Stimulated activated naive CD8-positive, alpha-beta T cell treated with anti-CD3 and anti-CD28 coated beads, Interleukin-15, amount 100 ng/mL, for 72 hours (primary cell): ENCODE results near the gene CFAP74.

Experiments used
- ATAC-seq: fragments of 150-1000 bp; cut with Tn5 transposase; 2 replicates; pipeline ENCODE4 v1.10.0; 2021; ENCODE audit warnings: mild to moderate bottlenecking, moderate library complexity
- DNase-seq, 2 donors: peaks; one replicate each; pipeline ENCODE4 v3.0.0; 2021 to 2022
- H3K27ac Mint-ChIP-seq, 2 donors: one replicate each; pipeline ENCODE4 v1.8.0; 2022; ENCODE audit warnings: mild to moderate bottlenecking in 2 of 2, mixed read lengths in 2 of 2, moderate library complexity in 2 of 2
- H3K27me3 Mint-ChIP-seq: one replicate; pipeline ENCODE4 v1.8.0; 2022; ENCODE audit warnings: mixed read lengths
- H3K4me1 Mint-ChIP-seq: one replicate; pipeline ENCODE4 v1.8.0; 2022; ENCODE audit warnings: mild to moderate bottlenecking, mixed read lengths
- H3K4me3 Mint-ChIP-seq, 2 donors: one replicate each; pipeline ENCODE4 v1.8.0; 2022; ENCODE audit warnings: mild to moderate bottlenecking in 2 of 2, mixed read lengths in 2 of 2, moderate library complexity in 1 of 2
- H3K9me3 Mint-ChIP-seq, 2 donors: one replicate each; pipeline ENCODE4 v1.8.0; 2022; ENCODE audit warnings: mixed read lengths in 2 of 2

The CFAP74 gene

GRCh38 chr1:1907098-1907736, 96.4 kb downstream of the CFAP74 start:
- H3K27me3 Mint-ChIP-seq: no peaks in the 10 kb centered on the region
- peak overlapping the region in 1 of 2 donors; percentile 79 for H3K4me3 Mint-ChIP-seq
- peaks cover 36% of the 10 kb centered on the region for H3K4me1 Mint-ChIP-seq
- DNase-seq (no peak), ATAC-seq (no peak)
- H3K9me3 Mint-ChIP-seq: no peaks in the 10 kb centered on the region
- peak overlapping the region in 1 of 2 donors; percentile 63 for H3K27ac Mint-ChIP-seq

GRCh38 chr1:1906185-1907097, 97.1 kb downstream of the CFAP74 start:
- peak overlapping the region in 1 of 2 donors; percentile 57 for H3K27ac Mint-ChIP-seq
- no peaks in the 10 kb centered on the region for H3K27me3 Mint-ChIP-seq
- peak; percentile 46 for ATAC-seq
- DNase-seq: peak; percentile 58 to 74
- H3K9me3 Mint-ChIP-seq: no peaks in the 10 kb centered on the region
- H3K4me3 Mint-ChIP-seq: peak overlapping the region in 1 of 2 donors; percentile 24
- H3K4me1 Mint-ChIP-seq: peaks cover 36% of the 10 kb centered on the region

GRCh38 chr1:1903224-1903623, 100.4 kb downstream of the CFAP74 start:
- ATAC-seq (no peak), DNase-seq (no peak)
- Mint-ChIP-seq H3K9me3 (no peaks in the 10 kb centered on the region), H3K4me1 (peaks cover 35% of the 10 kb centered on the region), H3K4me3 (no peak overlapping the region), H3K27ac (no peak overlapping the region), H3K27me3 (no peaks in the 10 kb centered on the region)

GRCh38 chr1:1901641-1902294, 101.8 kb downstream of the CFAP74 start:
- Mint-ChIP-seq H3K27ac (peak overlapping the region in 1 of 2 donors; percentile 54), H3K9me3 (no peaks in the 10 kb centered on the region), H3K4me1 (peaks cover 27% of the 10 kb centered on the region), H3K4me3 (no peak overlapping the region), H3K27me3 (no peaks in the 10 kb centered on the region)
- DNase-seq (no peak), ATAC-seq (no peak)

GRCh38 chr1:1900883-1901640, 102.5 kb downstream of the CFAP74 start:
- no peak for ATAC-seq
- Mint-ChIP-seq H3K27ac (peak overlapping the region in 1 of 2 donors; percentile 30), H3K27me3 (no peaks in the 10 kb centered on the region), H3K9me3 (no peaks in the 10 kb centered on the region), H3K4me1 (peaks cover 21% of the 10 kb centered on the region), H3K4me3 (no peak overlapping the region)
- DNase-seq: no peak

- DNase-seq: no peak
Observed at GRCh38 chr1:1899967-1900327, 103.6 kb downstream of the CFAP74 start.

GRCh38 chr1:1899266-1899966, 104.2 kb downstream of the CFAP74 start:
- no peaks in the 10 kb centered on the region for H3K9me3 Mint-ChIP-seq
- DNase-seq (no peak), ATAC-seq (peak; percentile 58)
- peaks cover 36% of the 10 kb centered on the region for H3K4me1 Mint-ChIP-seq
- H3K4me3 Mint-ChIP-seq: no peak overlapping the region
- H3K27me3 Mint-ChIP-seq: no peaks in the 10 kb centered on the region
- H3K27ac Mint-ChIP-seq: peak overlapping the region in 1 of 2 donors; percentile 71

More at GRCh38 chr1:1899967-1900327, 103.6 kb downstream of the CFAP74 start:
- no peak overlapping the region for H3K27ac Mint-ChIP-seq
- peaks cover 30% of the 10 kb centered on the region for H3K4me1 Mint-ChIP-seq
- H3K4me3 Mint-ChIP-seq: no peak overlapping the region
- no peaks in the 10 kb centered on the region for H3K9me3 Mint-ChIP-seq
- H3K27me3 Mint-ChIP-seq: no peaks in the 10 kb centered on the region
- ATAC-seq: no peak

- no peaks in the 10 kb centered on the region for H3K9me3 Mint-ChIP-seq
- no peak overlapping the region for H3K4me3 Mint-ChIP-seq
- ATAC-seq: no peak
- H3K27me3 Mint-ChIP-seq: no peaks in the 10 kb centered on the region
- no peak overlapping the region for H3K27ac Mint-ChIP-seq
- H3K4me1 Mint-ChIP-seq: peaks cover 46% of the 10 kb centered on the region
- DNase-seq: no peak
Observed at GRCh38 chr1:1898246-1898933, 105.2 kb downstream of the CFAP74 start.

GRCh38 chr1:1895456-1896336, 107.9 kb downstream of the CFAP74 start:
- H3K4me3 Mint-ChIP-seq: no peak overlapping the region
- H3K9me3 Mint-ChIP-seq: no peaks in the 10 kb centered on the region
- DNase-seq (no peak), ATAC-seq (no peak)
- H3K4me1 Mint-ChIP-seq: peaks cover 64% of the 10 kb centered on the region
- H3K27ac Mint-ChIP-seq: no peak overlapping the region
- no peaks in the 10 kb centered on the region for H3K27me3 Mint-ChIP-seq

GRCh38 chr1:1895060-1895418, 108.5 kb downstream of the CFAP74 start:
- Mint-ChIP-seq H3K27me3 (no peaks in the 10 kb centered on the region), H3K4me1 (peaks cover 64% of the 10 kb centered on the region), H3K9me3 (no peaks in the 10 kb centered on the region), H3K27ac (peak overlapping the region in 1 of 2 donors; percentile 11), H3K4me3 (no peak overlapping the region)
- DNase-seq (no peak), ATAC-seq (no peak)

- Mint-ChIP-seq H3K9me3 (no peaks in the 10 kb centered on the region), H3K27me3 (no peaks in the 10 kb centered on the region), H3K4me3 (no peak overlapping the region), H3K4me1 (peaks cover 59% of the 10 kb centered on the region), H3K27ac (peak overlapping the region; percentile 11 to 81)
- no peak for DNase-seq
- ATAC-seq: no peak
Observed at GRCh38 chr1:1894354-1895059, 109.1 kb downstream of the CFAP74 start.

- no peak for DNase-seq
- no peak overlapping the region for H3K4me3 Mint-ChIP-seq
- ATAC-seq: no peak
- no peaks in the 10 kb centered on the region for H3K9me3 Mint-ChIP-seq
- peaks cover 58% of the 10 kb centered on the region for H3K4me1 Mint-ChIP-seq
- H3K27me3 Mint-ChIP-seq: no peaks in the 10 kb centered on the region
- no peak overlapping the region for H3K27ac Mint-ChIP-seq
Observed at GRCh38 chr1:1893997-1894353, 109.6 kb downstream of the CFAP74 start.

- no peak for ATAC-seq
- Mint-ChIP-seq H3K4me3 (peak overlapping the region; percentile 25 to 91), H3K9me3 (no peaks in the 10 kb centered on the region), H3K27ac (no peak overlapping the region), H3K27me3 (no peaks in the 10 kb centered on the region), H3K4me1 (peaks cover 59% of the 10 kb centered on the region)
- no peak for DNase-seq
Observed at GRCh38 chr1:1893291-1893985, 110.1 kb downstream of the CFAP74 start.
